ENCODE results near the gene STIP1. TPM values are rescaled to one million over a fixed set of nuclear protein-coding genes. Genes with fewer than 3 reads are reported as not detected.

STIP1 gene
- total RNA-seq, 4 donors from 2014 or later: 67.5 to 86.0 (median 78.3) TPM

DNA sequence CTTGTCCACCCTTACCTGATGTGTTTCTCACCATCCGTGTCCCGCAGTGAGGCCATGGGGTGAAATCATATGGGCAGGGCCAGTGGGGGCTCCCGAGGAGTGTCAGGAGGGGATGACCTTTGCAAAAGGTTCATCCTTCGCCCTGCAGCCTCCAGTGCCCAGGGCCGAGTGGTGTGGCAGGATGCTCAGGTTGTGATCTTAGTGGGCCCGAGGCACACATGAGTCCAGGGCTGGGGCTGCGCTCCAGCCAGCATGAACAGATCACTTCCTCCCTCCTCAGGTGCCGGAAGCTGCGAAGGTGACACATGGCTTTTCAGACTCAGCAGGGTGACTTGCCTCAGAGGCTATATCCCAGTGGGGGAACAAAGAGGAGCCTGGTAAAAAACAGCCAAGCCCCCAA lies 52.1 kb downstream of the STIP1 start:
- no peak for DNase-seq (ENCODE audit: low spot score in 2 of 2)
- H3K4me3 ChIP-seq (ENCODE audit: low read depth, poor library complexity, severe bottlenecking): no peak overlapping the region
- 73 to 80% methylated on average over 9 of the region's 9 CpGs for WGBS, 2 donors
- intact Hi-C loops (cut with DNase I; ENCODE audit: low total_unique reads): no loop called here
- TF ChIP-seq, protein P1, sequence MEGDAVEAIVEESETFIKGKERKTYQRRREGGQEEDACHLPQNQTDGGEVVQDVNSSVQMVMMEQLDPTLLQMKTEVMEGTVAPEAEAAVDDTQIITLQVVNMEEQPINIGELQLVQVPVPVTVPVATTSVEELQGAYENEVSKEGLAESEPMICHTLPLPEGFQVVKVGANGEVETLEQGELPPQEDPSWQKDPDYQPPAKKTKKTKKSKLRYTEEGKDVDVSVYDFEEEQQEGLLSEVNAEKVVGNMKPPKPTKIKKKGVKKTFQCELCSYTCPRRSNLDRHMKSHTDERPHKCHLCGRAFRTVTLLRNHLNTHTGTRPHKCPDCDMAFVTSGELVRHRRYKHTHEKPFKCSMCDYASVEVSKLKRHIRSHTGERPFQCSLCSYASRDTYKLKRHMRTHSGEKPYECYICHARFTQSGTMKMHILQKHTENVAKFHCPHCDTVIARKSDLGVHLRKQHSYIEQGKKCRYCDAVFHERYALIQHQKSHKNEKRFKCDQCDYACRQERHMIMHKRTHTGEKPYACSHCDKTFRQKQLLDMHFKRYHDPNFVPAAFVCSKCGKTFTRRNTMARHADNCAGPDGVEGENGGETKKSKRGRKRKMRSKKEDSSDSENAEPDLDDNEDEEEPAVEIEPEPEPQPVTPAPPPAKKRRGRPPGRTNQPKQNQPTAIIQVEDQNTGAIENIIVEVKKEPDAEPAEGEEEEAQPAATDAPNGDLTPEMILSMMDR (IDR thresholded peaks at IDR 0.05): no peak
- TF ChIP-seq POLR2A (IDR thresholded peaks at IDR 0.05): no peak

DNA sequence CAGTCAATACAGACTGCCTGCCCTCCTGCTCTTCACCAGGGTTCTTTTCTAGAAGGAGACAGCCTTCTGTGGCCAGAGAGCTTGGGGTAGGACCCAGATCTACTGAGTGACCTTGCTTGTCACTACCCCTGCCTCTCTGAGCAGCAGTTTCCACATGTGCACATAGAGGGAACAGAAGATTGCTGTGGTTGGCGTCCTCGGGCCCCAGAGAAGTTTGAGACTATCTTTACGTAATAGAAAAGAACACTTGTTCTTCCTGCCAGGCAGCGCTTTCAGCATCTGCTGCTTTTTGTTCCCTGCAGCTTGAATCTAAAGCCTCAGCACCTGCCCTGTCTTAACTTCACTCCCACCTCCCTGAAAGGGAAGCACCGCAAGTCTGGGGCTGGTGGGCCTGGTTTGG lies 53.0 kb downstream of the STIP1 start:
- intact Hi-C loops (cut with DNase I; ENCODE audit: low total_unique reads): no loop called here
- H3K4me3 ChIP-seq (ENCODE audit: low read depth, poor library complexity, severe bottlenecking): no peak overlapping the region
- 71 to 87% methylated on average over 5 of the region's 5 CpGs for WGBS, 2 donors
- no peak for TF ChIP-seq POLR2A (IDR thresholded peaks at IDR 0.05)
- TF ChIP-seq, protein P1 (IDR thresholded peaks at IDR 0.05): no peak
- no peak for DNase-seq (ENCODE audit: low spot score in 2 of 2)

DNA sequence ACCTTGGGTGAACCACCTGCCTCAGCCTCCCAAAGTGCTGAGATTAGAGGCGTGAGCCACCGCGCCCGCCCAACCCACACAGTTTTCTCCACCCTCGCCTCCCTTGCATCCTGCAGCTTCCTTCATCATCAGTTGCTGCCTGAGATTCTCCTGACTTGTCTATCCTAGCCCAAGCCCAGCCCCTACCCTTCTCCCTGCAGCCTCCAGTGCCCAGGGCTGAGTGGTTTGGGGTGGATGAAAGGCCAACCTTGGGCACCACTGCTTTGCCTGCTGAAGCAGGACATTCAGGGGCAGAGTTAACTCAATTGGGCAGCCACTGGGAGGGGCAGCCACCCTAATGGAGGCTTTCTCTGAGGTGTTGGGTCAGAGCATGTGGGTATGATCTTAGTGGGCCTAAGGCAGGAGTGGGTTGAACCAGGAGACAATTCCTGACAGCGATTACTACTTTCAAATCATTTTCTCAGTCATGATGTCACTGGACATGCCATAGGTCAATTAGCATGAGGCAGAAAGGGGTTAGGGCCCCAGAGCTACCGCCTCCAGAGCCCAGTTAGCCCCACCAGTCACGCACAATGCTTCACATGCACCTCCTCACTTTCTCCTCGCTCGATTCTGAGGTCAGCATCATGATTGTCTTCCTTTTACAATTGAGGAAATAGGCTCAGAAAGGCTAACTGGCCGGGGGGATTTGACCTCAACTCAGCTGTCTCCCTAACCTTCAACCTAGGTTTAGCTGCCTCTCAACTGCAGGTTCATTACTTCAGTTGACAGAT lies 53.9 kb downstream of the STIP1 start:
- TF ChIP-seq, protein P1 (IDR thresholded peaks at IDR 0.05): no peak
- TF ChIP-seq POLR2A (IDR thresholded peaks at IDR 0.05): no peak
- intact Hi-C loops (cut with DNase I; ENCODE audit: low total_unique reads): no loop called here
- no peak for DNase-seq (ENCODE audit: low spot score in 2 of 2)
- WGBS, 2 donors: 72 to 81% methylated on average over 11 of the region's 11 CpGs
- no peak overlapping the region for H3K4me3 ChIP-seq (ENCODE audit: low read depth, poor library complexity, severe bottlenecking)

DNA sequence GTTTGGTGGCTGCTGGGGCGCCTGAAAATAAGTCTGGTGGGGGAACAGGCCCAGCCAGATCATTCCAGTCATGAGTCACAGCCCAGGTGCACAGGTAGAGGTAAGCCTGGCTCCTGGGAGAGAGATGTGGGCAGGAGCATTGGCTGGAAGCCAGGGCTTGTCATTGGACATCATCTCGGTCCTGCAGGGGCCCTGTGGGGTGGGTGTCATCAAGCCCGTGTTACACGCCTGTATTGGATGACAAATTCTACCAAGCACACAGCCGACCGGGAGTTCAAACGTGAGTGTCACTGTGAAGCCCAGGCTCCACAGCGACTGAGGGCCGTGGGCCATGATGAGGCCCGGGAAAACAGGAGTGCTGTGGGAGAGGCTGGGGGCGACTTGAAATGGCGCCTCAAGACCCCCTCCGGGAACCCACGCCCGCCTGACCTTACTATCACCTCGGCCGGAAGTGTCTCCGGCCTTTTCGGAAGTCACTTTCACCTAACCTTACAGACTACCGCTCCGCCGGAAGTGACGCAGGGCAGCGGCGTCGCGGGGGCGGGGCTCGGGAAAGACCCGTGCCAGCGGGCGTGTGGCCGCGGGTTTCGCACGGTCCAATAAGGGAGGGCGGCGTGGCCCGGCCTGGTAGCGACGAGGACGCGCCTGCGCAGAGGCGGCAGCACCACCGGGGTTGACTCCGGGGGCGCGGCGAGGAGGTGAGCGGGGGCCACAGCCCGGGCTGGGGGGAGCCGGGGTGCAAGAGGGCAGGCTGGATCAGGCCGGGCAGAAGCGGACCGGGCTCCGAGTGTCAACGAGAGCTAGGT lies 54.7 kb downstream of the STIP1 start, which contains the start of gene FKBP2:
Gene FKBP2 (plus strand): TSS at position 661 of the 806 bp plus-strand sequence. CDS start 1,293 bp downstream, outside the sequence.
- intact Hi-C loops (cut with DNase I; ENCODE audit: low total_unique reads): no loop called here
- peak within 1 kb of the TSS; percentile 59 for H3K4me3 ChIP-seq (ENCODE audit: low read depth, poor library complexity, severe bottlenecking)
- peak; percentile 96 to 99 for DNase-seq (ENCODE audit: low spot score in 2 of 2)
- 1% methylated on average over 53 to 55 of the region's 58 CpGs for whole genome bisulfite sequencing, 2 donors
- TF ChIP-seq, protein P1 (IDR thresholded peaks at IDR 0.05): peak in 1 of 3 donors; percentile 11
- TF ChIP-seq POLR2A (IDR thresholded peaks at IDR 0.05): peak in 1 of 2 donors; percentile 72

DNA sequence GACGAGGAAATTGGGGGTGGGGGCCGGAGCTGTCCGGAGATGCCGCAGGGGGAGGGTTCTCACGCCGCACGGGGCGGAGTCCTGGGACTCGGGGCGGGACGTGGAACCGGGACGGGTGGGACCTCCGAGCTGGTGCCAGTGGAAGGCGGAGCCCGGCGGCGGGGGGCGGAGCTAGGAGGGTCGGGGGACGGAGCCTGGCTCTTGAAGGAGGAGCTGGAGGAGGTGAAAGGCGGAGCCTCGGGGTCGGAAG lies 55.2 kb downstream of the STIP1 start:
- TF ChIP-seq, protein P1 (IDR thresholded peaks at IDR 0.05): no peak
- TF ChIP-seq POLR2A (IDR thresholded peaks at IDR 0.05): no peak
- intact Hi-C loops (cut with DNase I; ENCODE audit: low total_unique reads): no loop called here
- peak; percentile 99 to 100 for DNase-seq (ENCODE audit: low spot score in 2 of 2)
- WGBS, 2 donors: 1 to 2% methylated on average over 22 to 24 of the region's 24 CpGs
- peak overlapping the region; percentile 41 for H3K4me3 ChIP-seq (ENCODE audit: low read depth, poor library complexity, severe bottlenecking)

Data from lower leg skin (tissue), 4 donors.